ENCODE measurements around the gene MIPOL1.
"Not testable (repeated sequence)": the region's sequence is repeated elsewhere in the genome, so short reads cannot be mapped to it uniquely, and the experiment has no call there.

Gene MIPOL1

GRCh38 chr14:37555596-37555995 lies 357.9 kb downstream of the MIPOL1 start:
- DNase-seq, result not testable (repeated sequence)

GRCh38 chr14:37558740-37559139 lies 361.0 kb downstream of the MIPOL1 start:
- DNase-seq, result no peak

GRCh38 chr14:37559386-37559785 lies 361.6 kb downstream of the MIPOL1 start:
- no peak for DNase-seq

- no peak for DNase-seq
These were observed 365.5 kb downstream of the MIPOL1 start for GRCh38 chr14:37563189-37563588.

GRCh38 chr14:37565550-37565949 lies 367.8 kb downstream of the MIPOL1 start:
- no peak for DNase-seq

- DNase-seq, result no peak
These were observed 369.2 kb downstream of the MIPOL1 start for GRCh38 chr14:37566811-37567371.

- no peak for DNase-seq
These were observed 372.0 kb downstream of the MIPOL1 start for GRCh38 chr14:37569729-37570128.

- DNase-seq, result no peak
These were observed 373.7 kb downstream of the MIPOL1 start for GRCh38 chr14:37571391-37571790.

GRCh38 chr14:37573356-37573755 lies 375.6 kb downstream of the MIPOL1 start:
- DNase-seq, result no peak

- no peak for DNase-seq
These were observed 381.5 kb downstream of the MIPOL1 start for GRCh38 chr14:37579274-37579673.

GRCh38 chr14:37580146-37580545 lies 382.4 kb downstream of the MIPOL1 start:
- DNase-seq, result no peak

- no peak for DNase-seq
These were observed 385.8 kb downstream of the MIPOL1 start for GRCh38 chr14:37583358-37584210.

GRCh38 chr14:37584211-37585100 lies 386.7 kb downstream of the MIPOL1 start:
- DNase-seq, result no peak

- no peak for DNase-seq
These were observed 387.4 kb downstream of the MIPOL1 start for GRCh38 chr14:37585101-37585511.

- DNase-seq, result no peak
These were observed 388.4 kb downstream of the MIPOL1 start for GRCh38 chr14:37585971-37586796.

GRCh38 chr14:37586797-37587130 lies 389.0 kb downstream of the MIPOL1 start:
- DNase-seq, result no peak

- DNase-seq, result no peak
These were observed 389.5 kb downstream of the MIPOL1 start for GRCh38 chr14:37587131-37587803.

GRCh38 chr14:37587881-37588666 lies 390.3 kb downstream of the MIPOL1 start:
- no peak for DNase-seq

GRCh38 chr14:37588667-37588955 lies 390.9 kb downstream of the MIPOL1 start:
- DNase-seq, result no peak

GRCh38 chr14:37588956-37589714 lies 391.4 kb downstream of the MIPOL1 start:
- no peak for DNase-seq

All from effector CD4-positive, alpha-beta T cell (primary cell).